Measurements from ENCODE around the gene SLCO2B1.

Gene SLCO2B1

GRCh38 chr11:75155570-75156422 is 4.9 kb downstream of the SLCO2B1 start:
- Histone ChIP-seq H3K9me3 (ENCODE audit: control insufficient read depth in 1 of 2, low read length in 2 of 2) (no peaks in the 10 kb centered on the region), H3K36me3 (ENCODE audit: control insufficient read depth in 1 of 2, insufficient read depth in 2 of 2, low read length in 2 of 2) (no peaks in the 10 kb centered on the region), H3K4me1 (ENCODE audit: control insufficient read depth in 1 of 2, insufficient read depth in 2 of 2, low read length in 2 of 2) (peaks cover 9 to 12% of the 10 kb centered on the region in 2 donors), H3K27me3 (ENCODE audit: low read depth, low read length) (no peaks in the 10 kb centered on the region), H3K27ac (ENCODE audit: low read length) (peak overlapping the region; percentile 61), H3K4me3 (ENCODE audit: low read depth in 1 of 2, low read length in 2 of 2) (no peak overlapping the region)

GRCh38 chr11:75158241-75158640 is 7.3 kb downstream of the SLCO2B1 start:
- Histone ChIP-seq H3K36me3 (ENCODE audit: control insufficient read depth in 1 of 2, insufficient read depth in 2 of 2, low read length in 2 of 2) (no peaks in the 10 kb centered on the region), H3K27ac (ENCODE audit: low read length) (no peak overlapping the region), H3K4me1 (ENCODE audit: control insufficient read depth in 1 of 2, insufficient read depth in 2 of 2, low read length in 2 of 2) (peaks cover 9 to 12% of the 10 kb centered on the region in 2 donors), H3K4me3 (ENCODE audit: low read depth in 1 of 2, low read length in 2 of 2) (no peak overlapping the region), H3K27me3 (ENCODE audit: low read depth, low read length) (no peaks in the 10 kb centered on the region), H3K9me3 (ENCODE audit: control insufficient read depth in 1 of 2, low read length in 2 of 2) (no peaks in the 10 kb centered on the region)

- H3K36me3 ChIP-seq (ENCODE audit: control insufficient read depth in 1 of 2, insufficient read depth in 2 of 2, low read length in 2 of 2): no peaks in the 10 kb centered on the region
- no peaks in the 10 kb centered on the region for H3K27me3 ChIP-seq (ENCODE audit: low read depth, low read length)
- no peak overlapping the region for H3K4me3 ChIP-seq (ENCODE audit: low read depth in 1 of 2, low read length in 2 of 2)
- peaks cover 9 to 12% of the 10 kb centered on the region in 2 donors for H3K4me1 ChIP-seq (ENCODE audit: control insufficient read depth in 1 of 2, insufficient read depth in 2 of 2, low read length in 2 of 2)
- peak overlapping the region; percentile 78 for H3K27ac ChIP-seq (ENCODE audit: low read length)
- H3K9me3 ChIP-seq (ENCODE audit: control insufficient read depth in 1 of 2, low read length in 2 of 2): no peaks in the 10 kb centered on the region
Observed at GRCh38 chr11:75158696-75159150, 7.8 kb downstream of the SLCO2B1 start.

- peak overlapping the region; percentile 78 for H3K27ac ChIP-seq (ENCODE audit: low read length)
- H3K27me3 ChIP-seq (ENCODE audit: low read depth, low read length): no peaks in the 10 kb centered on the region
- H3K4me1 ChIP-seq (ENCODE audit: control insufficient read depth in 1 of 2, insufficient read depth in 2 of 2, low read length in 2 of 2): peaks cover 9 to 12% of the 10 kb centered on the region in 2 donors
- no peak overlapping the region for H3K4me3 ChIP-seq (ENCODE audit: low read depth in 1 of 2, low read length in 2 of 2)
- H3K36me3 ChIP-seq (ENCODE audit: control insufficient read depth in 1 of 2, insufficient read depth in 2 of 2, low read length in 2 of 2): no peaks in the 10 kb centered on the region
- no peaks in the 10 kb centered on the region for H3K9me3 ChIP-seq (ENCODE audit: control insufficient read depth in 1 of 2, low read length in 2 of 2)
Observed at GRCh38 chr11:75159151-75159953, 8.4 kb downstream of the SLCO2B1 start.

GRCh38 chr11:75160220-75160757 is 9.4 kb downstream of the SLCO2B1 start:
- Histone ChIP-seq H3K36me3 (ENCODE audit: control insufficient read depth in 1 of 2, insufficient read depth in 2 of 2, low read length in 2 of 2) (no peaks in the 10 kb centered on the region), H3K27ac (ENCODE audit: low read length) (peak overlapping the region; percentile 78), H3K9me3 (ENCODE audit: control insufficient read depth in 1 of 2, low read length in 2 of 2) (no peaks in the 10 kb centered on the region), H3K27me3 (ENCODE audit: low read depth, low read length) (no peaks in the 10 kb centered on the region), H3K4me3 (ENCODE audit: low read depth in 1 of 2, low read length in 2 of 2) (peak overlapping the region in 1 of 2 donors; percentile 13), H3K4me1 (ENCODE audit: control insufficient read depth in 1 of 2, insufficient read depth in 2 of 2, low read length in 2 of 2) (peaks cover 4 to 8% of the 10 kb centered on the region in 2 donors)

- Histone ChIP-seq H3K27me3 (ENCODE audit: low read depth, low read length) (no peaks in the 10 kb centered on the region), H3K27ac (ENCODE audit: low read length) (peak overlapping the region; percentile 78), H3K4me1 (ENCODE audit: control insufficient read depth in 1 of 2, insufficient read depth in 2 of 2, low read length in 2 of 2) (peaks cover 4 to 8% of the 10 kb centered on the region in 2 donors), H3K36me3 (ENCODE audit: control insufficient read depth in 1 of 2, insufficient read depth in 2 of 2, low read length in 2 of 2) (no peaks in the 10 kb centered on the region), H3K9me3 (ENCODE audit: control insufficient read depth in 1 of 2, low read length in 2 of 2) (no peaks in the 10 kb centered on the region), H3K4me3 (ENCODE audit: low read depth in 1 of 2, low read length in 2 of 2) (no peak overlapping the region)
Observed at GRCh38 chr11:75160880-75161279, 10.0 kb downstream of the SLCO2B1 start.

GRCh38 chr11:75161506-75162095 is 10.7 kb downstream of the SLCO2B1 start:
- Histone ChIP-seq H3K9me3 (ENCODE audit: control insufficient read depth in 1 of 2, low read length in 2 of 2) (no peaks in the 10 kb centered on the region), H3K27ac (ENCODE audit: low read length) (no peak overlapping the region), H3K4me3 (ENCODE audit: low read depth in 1 of 2, low read length in 2 of 2) (no peak overlapping the region), H3K27me3 (ENCODE audit: low read depth, low read length) (no peaks in the 10 kb centered on the region), H3K4me1 (ENCODE audit: control insufficient read depth in 1 of 2, insufficient read depth in 2 of 2, low read length in 2 of 2) (peaks cover 4 to 5% of the 10 kb centered on the region in 2 donors), H3K36me3 (ENCODE audit: control insufficient read depth in 1 of 2, insufficient read depth in 2 of 2, low read length in 2 of 2) (no peaks in the 10 kb centered on the region)

GRCh38 chr11:75162954-75163353 is 12.0 kb downstream of the SLCO2B1 start:
- H3K27ac ChIP-seq (ENCODE audit: low read length): no peak overlapping the region

GRCh38 chr11:75163921-75164849 is 13.3 kb downstream of the SLCO2B1 start:
- H3K36me3 ChIP-seq (ENCODE audit: control insufficient read depth in 1 of 2, insufficient read depth in 2 of 2, low read length in 2 of 2): peaks cover 0 to under 1% of the 10 kb centered on the region in 2 donors
- peaks cover 4 to 5% of the 10 kb centered on the region in 2 donors for H3K4me1 ChIP-seq (ENCODE audit: control insufficient read depth in 1 of 2, insufficient read depth in 2 of 2, low read length in 2 of 2)
- no peak overlapping the region for H3K27ac ChIP-seq (ENCODE audit: low read length)
- H3K9me3 ChIP-seq (ENCODE audit: control insufficient read depth in 1 of 2, low read length in 2 of 2): no peaks in the 10 kb centered on the region
- H3K4me3 ChIP-seq (ENCODE audit: low read depth in 1 of 2, low read length in 2 of 2): no peak overlapping the region
- no peaks in the 10 kb centered on the region for H3K27me3 ChIP-seq (ENCODE audit: low read depth, low read length)

More at GRCh38 chr11:75162954-75163353, 12.0 kb downstream of the SLCO2B1 start:
- H3K4me1 ChIP-seq (ENCODE audit: control insufficient read depth in 1 of 2, insufficient read depth in 2 of 2, low read length in 2 of 2): peaks cover 4 to 5% of the 10 kb centered on the region in 2 donors
- no peaks in the 10 kb centered on the region for H3K36me3 ChIP-seq (ENCODE audit: control insufficient read depth in 1 of 2, insufficient read depth in 2 of 2, low read length in 2 of 2)
- no peak overlapping the region for H3K4me3 ChIP-seq (ENCODE audit: low read depth in 1 of 2, low read length in 2 of 2)
- H3K9me3 ChIP-seq (ENCODE audit: control insufficient read depth in 1 of 2, low read length in 2 of 2): no peaks in the 10 kb centered on the region
- H3K27me3 ChIP-seq (ENCODE audit: low read depth, low read length): no peaks in the 10 kb centered on the region

- no peaks in the 10 kb centered on the region for H3K9me3 ChIP-seq (ENCODE audit: control insufficient read depth in 1 of 2, low read length in 2 of 2)
- H3K27me3 ChIP-seq (ENCODE audit: low read depth, low read length): no peaks in the 10 kb centered on the region
- H3K36me3 ChIP-seq (ENCODE audit: control insufficient read depth in 1 of 2, insufficient read depth in 2 of 2, low read length in 2 of 2): peaks cover 0 to 11% of the 10 kb centered on the region in 2 donors
- H3K27ac ChIP-seq (ENCODE audit: low read length): no peak overlapping the region
- H3K4me3 ChIP-seq (ENCODE audit: low read depth in 1 of 2, low read length in 2 of 2): no peak overlapping the region
- peaks cover 0 to 4% of the 10 kb centered on the region in 2 donors for H3K4me1 ChIP-seq (ENCODE audit: control insufficient read depth in 1 of 2, insufficient read depth in 2 of 2, low read length in 2 of 2)
Observed at GRCh38 chr11:75165721-75166120, 14.8 kb downstream of the SLCO2B1 start.

All from muscle layer of duodenum (tissue), 2 donors.